Measurements from ENCODE around the gene TTI1. TPM values are rescaled to one million over a fixed set of nuclear protein-coding genes. Genes with fewer than 3 reads are reported as not detected.

The TTI1 gene
- total RNA-seq, 1 experiment from 2014 or later: 26.6 TPM

GRCh38 chr20:37970856-37971245 lies 62.4 kb downstream of the TTI1 start:
- CTCF ChIA-PET: no interaction called here
- BruUV-seq (replicated peaks): no TSS peak
- H3K9me3 ChIP-seq (ENCODE audit: control insufficient read depth, insufficient read depth, low read depth, low read length): no peaks in the 10 kb centered on the region
- no peaks in the 10 kb centered on the region for H3K4me1 ChIP-seq (ENCODE audit: control insufficient read depth, insufficient read depth, low read length)
- no peaks in the 10 kb centered on the region for H3K36me3 ChIP-seq (ENCODE audit: control insufficient read depth, insufficient read depth, low read length)
- TF ChIP-seq, protein P1, sequence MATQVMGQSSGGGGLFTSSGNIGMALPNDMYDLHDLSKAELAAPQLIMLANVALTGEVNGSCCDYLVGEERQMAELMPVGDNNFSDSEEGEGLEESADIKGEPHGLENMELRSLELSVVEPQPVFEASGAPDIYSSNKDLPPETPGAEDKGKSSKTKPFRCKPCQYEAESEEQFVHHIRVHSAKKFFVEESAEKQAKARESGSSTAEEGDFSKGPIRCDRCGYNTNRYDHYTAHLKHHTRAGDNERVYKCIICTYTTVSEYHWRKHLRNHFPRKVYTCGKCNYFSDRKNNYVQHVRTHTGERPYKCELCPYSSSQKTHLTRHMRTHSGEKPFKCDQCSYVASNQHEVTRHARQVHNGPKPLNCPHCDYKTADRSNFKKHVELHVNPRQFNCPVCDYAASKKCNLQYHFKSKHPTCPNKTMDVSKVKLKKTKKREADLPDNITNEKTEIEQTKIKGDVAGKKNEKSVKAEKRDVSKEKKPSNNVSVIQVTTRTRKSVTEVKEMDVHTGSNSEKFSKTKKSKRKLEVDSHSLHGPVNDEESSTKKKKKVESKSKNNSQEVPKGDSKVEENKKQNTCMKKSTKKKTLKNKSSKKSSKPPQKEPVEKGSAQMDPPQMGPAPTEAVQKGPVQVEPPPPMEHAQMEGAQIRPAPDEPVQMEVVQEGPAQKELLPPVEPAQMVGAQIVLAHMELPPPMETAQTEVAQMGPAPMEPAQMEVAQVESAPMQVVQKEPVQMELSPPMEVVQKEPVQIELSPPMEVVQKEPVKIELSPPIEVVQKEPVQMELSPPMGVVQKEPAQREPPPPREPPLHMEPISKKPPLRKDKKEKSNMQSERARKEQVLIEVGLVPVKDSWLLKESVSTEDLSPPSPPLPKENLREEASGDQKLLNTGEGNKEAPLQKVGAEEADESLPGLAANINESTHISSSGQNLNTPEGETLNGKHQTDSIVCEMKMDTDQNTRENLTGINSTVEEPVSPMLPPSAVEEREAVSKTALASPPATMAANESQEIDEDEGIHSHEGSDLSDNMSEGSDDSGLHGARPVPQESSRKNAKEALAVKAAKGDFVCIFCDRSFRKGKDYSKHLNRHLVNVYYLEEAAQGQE (IDR thresholded peaks at IDR 0.05; ENCODE audit: insufficient read depth in 1 of 2, low read depth in 2 of 2, low read length in 1 of 2): no peak
- no peak for TF ChIP-seq TCF7L2 (IDR thresholded peaks at IDR 0.05; ENCODE audit: low read depth, low read length)
- POLR2A ChIA-PET: no interaction called here
- intact Hi-C loops (cut with micrococcal nuclease; ENCODE audit: unreplicated experiment) (no loop called here), in situ Hi-C loops (cut with HindIII; ENCODE audit: low pct_unique_long_range_greater_than_20kb, low sequenced_read_pairs) (no loop called here)
- H3K27ac ChIP-seq (ENCODE audit: low read length): no peak overlapping the region
- DNase-seq (ENCODE audit: low read depth, low spot score) (no peak), ATAC-seq (no peak)
- no peaks in the 10 kb centered on the region for H3K27me3 ChIP-seq (ENCODE audit: control insufficient read depth, insufficient read depth, low read length)
- no peak overlapping the region for H3K4me3 ChIP-seq (ENCODE audit: low read depth in 2 of 2, low read length in 2 of 2)

GRCh38 chr20:37969949-37970855 lies 63.1 kb downstream of the TTI1 start:
- Histone ChIP-seq H3K36me3 (ENCODE audit: control insufficient read depth, insufficient read depth, low read length) (no peaks in the 10 kb centered on the region), H3K4me3 (ENCODE audit: low read depth in 2 of 2, low read length in 2 of 2) (no peak overlapping the region), H3K27me3 (ENCODE audit: control insufficient read depth, insufficient read depth, low read length) (no peaks in the 10 kb centered on the region), H3K27ac (ENCODE audit: low read length) (no peak overlapping the region), H3K9me3 (ENCODE audit: control insufficient read depth, insufficient read depth, low read depth, low read length) (no peaks in the 10 kb centered on the region), H3K4me1 (ENCODE audit: control insufficient read depth, insufficient read depth, low read length) (no peaks in the 10 kb centered on the region)
- CTCF ChIA-PET: no interaction called here
- BruUV-seq (replicated peaks): no TSS peak
- TF ChIP-seq, protein P1 (IDR thresholded peaks at IDR 0.05; ENCODE audit: insufficient read depth in 1 of 2, low read depth in 2 of 2, low read length in 1 of 2): no peak
- TF ChIP-seq SIN3A (IDR thresholded peaks at IDR 0.05; ENCODE audit: borderline replicate concordance, insufficient read depth, low read depth, low read length) (no peak), CTCF (IDR thresholded peaks at IDR 0.05) (no peak), POLR2AphosphoS5 (IDR thresholded peaks at IDR 0.05; ENCODE audit: low read depth, low read length) (no peak), TCF7L2 (IDR thresholded peaks at IDR 0.05; ENCODE audit: low read depth, low read length) (no peak)
- POLR2A ChIA-PET: no interaction called here
- DNase-seq (ENCODE audit: low read depth, low spot score) (no peak), ATAC-seq (no peak)
- in situ Hi-C loops (cut with HindIII; ENCODE audit: low pct_unique_long_range_greater_than_20kb, low sequenced_read_pairs): no loop called here
- intact Hi-C loops (cut with micrococcal nuclease; ENCODE audit: unreplicated experiment): no loop called here

Data from Panc1 (cell line).